HK-2 (cell line): ENCODE results near the gene AKAP6.

Source experiments
- DNase-seq: peaks from one replicate; pipeline ENCODE4 v3.0.0-alpha.2; 2018; ENCODE audit not compliant: unreplicated experiment

Gene AKAP6

DNA sequence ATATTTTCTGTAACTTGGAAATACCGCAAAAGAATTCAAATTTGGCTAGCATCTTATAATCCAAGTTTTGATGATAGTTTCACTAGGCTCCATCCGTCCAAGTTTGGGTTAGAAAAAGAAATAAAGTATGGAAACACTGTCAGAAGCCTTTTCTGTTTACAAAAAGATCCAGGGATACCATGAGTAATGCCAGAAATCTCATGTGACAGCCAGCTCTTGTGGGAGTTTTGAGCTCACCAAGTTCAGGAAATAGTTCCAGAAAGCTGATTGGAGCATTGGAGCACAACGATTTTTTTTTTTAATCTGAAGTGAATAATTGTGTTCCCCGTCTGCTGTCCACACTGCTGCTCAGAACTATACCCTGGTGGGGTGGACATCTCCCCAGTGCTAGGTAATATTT lies 379.9 kb downstream of the AKAP6 start:
- DNase-seq: peak; percentile 11

- DNase-seq: no peak
These were observed 381.2 kb downstream of the AKAP6 start for GRCh38 chr14:32710231-32710671.

GRCh38 chr14:32710731-32711680 lies 381.9 kb downstream of the AKAP6 start:
- no peak for DNase-seq

DNA sequence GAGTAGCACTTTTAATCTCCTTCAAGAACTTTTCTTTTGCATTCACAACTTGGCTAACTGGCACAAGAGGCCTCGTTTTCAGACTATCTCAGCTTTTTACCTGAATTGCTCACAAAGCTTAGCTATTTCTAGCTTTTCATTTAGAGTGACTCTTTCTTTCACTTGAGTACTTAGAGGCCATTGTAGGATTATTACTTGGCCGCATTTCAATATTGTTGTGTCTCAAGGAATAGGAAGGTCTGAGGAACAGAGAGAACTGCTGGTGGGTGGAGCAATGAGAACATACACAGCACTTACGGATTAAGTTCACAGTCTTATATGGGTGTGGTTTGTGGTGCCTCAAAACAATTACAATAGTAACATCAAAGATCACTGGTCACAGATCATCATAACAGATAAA lies 384.8 kb downstream of the AKAP6 start:
- no peak for DNase-seq

- no peak for DNase-seq
These were observed 390.5 kb downstream of the AKAP6 start for GRCh38 chr14:32719601-32720000.

- no peak for DNase-seq
These were observed 391.8 kb downstream of the AKAP6 start for GRCh38 chr14:32720927-32721326.

GRCh38 chr14:32722631-32723183 lies 393.6 kb downstream of the AKAP6 start:
- DNase-seq: no peak

GRCh38 chr14:32724867-32725471 lies 395.9 kb downstream of the AKAP6 start:
- DNase-seq: no peak

- DNase-seq: no peak
These were observed 397.4 kb downstream of the AKAP6 start for GRCh38 chr14:32726516-32726915.

- no peak for DNase-seq
These were observed 398.7 kb downstream of the AKAP6 start for GRCh38 chr14:32727832-32728231.

DNA sequence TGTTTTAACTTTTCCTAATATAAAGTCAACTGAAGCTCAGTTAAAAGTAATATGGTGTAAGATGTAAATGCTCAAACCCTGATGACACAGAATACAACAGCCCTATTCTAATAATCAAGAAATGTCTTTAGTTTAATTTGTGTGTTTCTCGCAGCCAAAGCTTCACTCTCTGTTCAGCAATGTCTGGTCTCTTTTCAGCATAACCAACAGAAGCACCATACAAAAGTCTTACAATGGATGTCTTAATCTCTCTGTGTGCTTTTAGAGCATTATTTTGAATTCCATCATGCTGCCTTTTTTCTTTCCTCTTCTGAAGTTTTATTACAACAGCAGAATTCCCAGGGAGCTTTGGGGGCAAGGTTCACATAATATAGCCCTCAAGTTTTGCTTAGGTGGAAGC lies 399.4 kb downstream of the AKAP6 start:
- no peak for DNase-seq

GRCh38 chr14:32728976-32729375 lies 399.9 kb downstream of the AKAP6 start:
- no peak for DNase-seq

GRCh38 chr14:32731249-32731648 lies 402.2 kb downstream of the AKAP6 start:
- DNase-seq: no peak

GRCh38 chr14:32733015-32733414 lies 403.9 kb downstream of the AKAP6 start:
- DNase-seq: no peak

GRCh38 chr14:32734261-32734660 lies 405.2 kb downstream of the AKAP6 start:
- DNase-seq: no peak

- DNase-seq: no peak
These were observed 408.5 kb downstream of the AKAP6 start for GRCh38 chr14:32737621-32738020.

DNA sequence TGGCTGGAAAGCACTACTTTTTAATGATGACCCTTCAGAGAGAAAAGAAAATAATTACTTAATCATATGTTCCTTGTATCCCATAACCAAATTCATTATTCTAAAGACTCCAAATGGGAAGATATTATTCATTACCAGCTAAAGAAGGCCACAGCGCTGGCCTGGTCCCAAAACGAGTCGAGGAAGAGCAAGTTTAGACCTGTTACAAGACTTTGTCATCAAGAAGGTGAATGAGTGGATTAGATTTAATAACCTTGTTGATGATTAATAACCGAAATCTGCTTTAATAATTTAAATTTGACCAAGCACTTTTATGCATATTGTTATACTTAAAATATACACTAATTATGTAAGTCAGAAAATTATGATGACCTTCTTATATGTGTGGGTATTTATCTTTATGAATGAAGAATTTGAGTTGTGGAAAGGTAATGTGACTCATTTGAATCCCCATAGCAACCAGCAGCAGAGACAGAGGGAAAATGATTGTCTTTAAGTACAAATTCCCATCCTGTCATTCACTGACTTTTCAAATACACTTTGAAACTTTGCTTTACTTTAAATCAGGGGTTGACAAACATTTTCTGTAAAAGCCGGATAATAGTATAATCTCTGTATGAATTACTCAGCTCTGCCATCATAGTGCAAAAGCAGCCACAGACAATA lies 409.2 kb downstream of the AKAP6 start:
- no peak for DNase-seq

- DNase-seq: no peak
These were observed 415.8 kb downstream of the AKAP6 start for GRCh38 chr14:32744811-32745445.

- DNase-seq: no peak
These were observed 425.1 kb downstream of the AKAP6 start for GRCh38 chr14:32754209-32754608.

DNA sequence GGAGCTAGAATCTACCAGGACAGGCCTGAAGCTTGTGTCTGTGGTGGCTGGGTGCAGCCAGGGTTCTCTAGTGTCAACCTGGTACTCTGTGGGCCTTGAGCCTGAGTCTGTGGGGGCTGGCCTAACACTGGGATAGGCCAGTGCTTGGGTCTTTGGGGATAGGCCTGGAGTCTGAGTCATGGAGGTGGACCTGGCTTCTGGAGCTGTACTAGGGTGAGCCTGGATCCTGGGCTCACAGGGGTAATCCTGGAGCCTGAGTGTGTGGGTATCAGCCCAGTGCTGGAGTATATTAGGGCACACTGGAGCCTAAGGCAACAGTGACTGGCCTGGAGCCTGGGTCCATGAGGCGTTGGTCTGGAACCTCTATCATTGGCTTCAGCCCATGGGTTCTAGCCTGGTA lies 427.1 kb downstream of the AKAP6 start:
- no peak for DNase-seq

- no peak for DNase-seq
These were observed 427.7 kb downstream of the AKAP6 start for GRCh38 chr14:32756775-32757174.

GRCh38 chr14:32757568-32757967 lies 428.5 kb downstream of the AKAP6 start:
- no peak for DNase-seq
